ENCODE results near the gene RRN3.
"Not testable (repeated sequence)": the region's sequence is repeated elsewhere in the genome, so short reads cannot be mapped to it uniquely, and the experiment has no call there.

Gene RRN3

DNA sequence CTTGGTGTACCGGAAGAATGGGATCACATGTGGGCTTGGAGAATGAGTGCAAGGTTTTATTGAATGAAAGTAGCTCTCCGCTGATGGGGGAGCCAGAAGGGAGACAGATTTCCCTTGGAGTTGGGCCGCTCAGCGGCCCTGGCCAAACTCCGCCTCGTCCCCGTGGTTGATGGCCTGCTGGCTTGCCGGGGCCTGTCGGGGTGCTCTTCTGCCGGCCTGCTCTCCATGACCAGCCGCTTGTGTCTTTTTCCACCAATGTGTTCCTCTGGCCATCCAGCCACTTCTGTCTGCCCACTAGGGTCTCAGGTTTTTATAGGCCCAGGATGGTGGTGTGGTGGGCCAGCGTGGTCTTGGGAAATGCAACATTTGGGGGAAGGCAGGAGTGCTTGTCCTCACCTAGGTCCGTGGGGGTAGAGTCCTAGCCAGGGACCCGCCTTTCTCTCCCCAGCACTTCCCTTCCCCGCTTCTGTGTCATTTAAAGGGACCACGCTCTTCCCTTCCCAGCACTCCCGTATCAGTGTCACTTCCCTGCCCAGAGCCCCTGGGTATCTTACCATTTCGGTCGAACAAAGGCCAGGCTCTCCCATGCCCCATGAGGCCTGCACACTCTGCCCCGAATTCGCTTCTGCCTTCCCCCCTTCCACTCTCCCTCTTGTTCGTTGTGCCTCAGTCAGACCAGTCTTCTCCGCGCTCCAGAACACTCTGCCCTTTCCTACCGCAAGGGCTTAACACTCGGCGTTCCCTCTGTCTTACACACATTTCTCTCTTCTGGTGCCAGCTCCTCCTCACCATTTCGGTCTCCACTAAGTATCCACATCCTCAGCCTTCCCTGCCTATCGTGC, 66.3 kb downstream of the RRN3 start:
- in situ Hi-C loops (cut with HindIII; ENCODE audit: low pct_unique_long_range_greater_than_20kb, low sequenced_read_pairs); DNase-seq (ENCODE audit: low read depth in 1 of 2, low spot score in 1 of 2): not testable (repeated sequence)

DNA sequence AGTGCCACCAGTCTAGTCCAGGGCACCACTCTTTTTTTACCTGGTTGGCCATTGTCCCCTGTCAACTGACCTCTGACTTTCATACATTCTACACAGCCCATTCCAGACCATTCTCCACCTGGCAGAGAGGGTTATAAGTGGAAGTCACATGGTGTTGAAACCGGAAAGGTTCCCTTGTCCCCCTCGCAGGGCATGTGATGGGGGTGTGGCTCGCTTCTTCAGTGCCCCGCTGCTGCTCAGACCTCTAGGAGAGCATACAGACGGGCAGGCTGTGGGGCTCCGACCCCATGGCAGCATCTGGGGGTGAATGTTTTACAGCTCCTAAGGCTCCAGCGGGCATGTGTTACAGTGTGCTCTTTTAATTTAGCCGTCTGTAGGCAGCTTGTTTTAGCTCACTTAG, 67.0 kb downstream of the RRN3 start:
- DNase-seq (ENCODE audit: low read depth in 1 of 2, low spot score in 1 of 2); in situ Hi-C loops (cut with HindIII; ENCODE audit: low pct_unique_long_range_greater_than_20kb, low sequenced_read_pairs): not testable (repeated sequence)

DNA sequence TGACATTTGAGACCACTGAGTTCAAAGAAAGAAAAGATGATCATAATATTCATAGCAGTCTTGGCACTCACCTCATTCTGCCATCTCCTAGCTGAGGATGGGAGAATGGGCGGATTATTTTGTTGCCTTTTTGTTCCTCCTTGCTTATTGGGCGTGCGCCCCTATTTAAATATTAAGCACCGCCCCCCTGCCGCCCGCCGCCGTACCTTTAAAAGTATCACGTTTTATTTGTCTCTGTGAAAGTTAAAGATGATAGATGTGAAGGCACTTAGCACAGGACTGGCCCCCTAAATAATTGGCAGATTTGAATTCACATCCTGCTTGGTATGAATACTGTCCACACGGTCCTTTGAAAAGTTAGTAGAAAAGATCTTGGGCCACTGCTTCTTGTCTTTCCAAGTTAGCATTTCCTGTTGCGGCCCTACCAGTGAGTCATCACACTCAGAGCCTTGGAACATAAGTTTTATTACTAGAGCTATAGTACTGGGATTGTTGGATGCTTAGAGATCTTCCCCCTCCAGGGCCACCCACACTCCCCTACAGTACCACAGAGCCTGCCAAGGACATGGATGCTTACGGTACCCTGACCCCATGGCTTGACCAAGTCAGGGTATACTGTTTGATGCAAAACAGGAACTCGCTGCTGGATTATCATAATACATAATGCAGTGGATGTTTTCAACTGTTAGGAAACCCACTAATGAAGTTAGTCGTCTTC, 68.7 kb downstream of the RRN3 start:
- DNase-seq (ENCODE audit: low read depth in 1 of 2, low spot score in 1 of 2); in situ Hi-C loops (cut with HindIII; ENCODE audit: low pct_unique_long_range_greater_than_20kb, low sequenced_read_pairs): not testable (repeated sequence)

DNA sequence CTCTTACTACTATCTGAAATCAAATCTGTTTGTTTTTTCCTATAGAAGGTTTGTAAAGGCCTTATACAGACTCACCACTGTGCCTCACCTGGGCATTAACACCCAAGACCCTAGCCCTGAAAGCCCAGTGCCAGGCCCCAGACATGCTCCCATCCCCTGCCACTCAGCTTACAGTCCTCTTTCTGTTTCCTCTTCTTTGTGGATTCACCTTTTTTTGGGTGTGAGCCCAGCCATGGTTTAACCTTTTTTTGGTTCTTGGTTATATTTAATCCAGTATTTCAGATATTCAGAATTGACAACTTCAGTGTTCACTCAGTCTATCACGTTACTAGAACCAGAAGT, 69.2 kb downstream of the RRN3 start:
- DNase-seq (ENCODE audit: low read depth in 1 of 2, low spot score in 1 of 2); in situ Hi-C loops (cut with HindIII; ENCODE audit: low pct_unique_long_range_greater_than_20kb, low sequenced_read_pairs): not testable (repeated sequence)

DNA sequence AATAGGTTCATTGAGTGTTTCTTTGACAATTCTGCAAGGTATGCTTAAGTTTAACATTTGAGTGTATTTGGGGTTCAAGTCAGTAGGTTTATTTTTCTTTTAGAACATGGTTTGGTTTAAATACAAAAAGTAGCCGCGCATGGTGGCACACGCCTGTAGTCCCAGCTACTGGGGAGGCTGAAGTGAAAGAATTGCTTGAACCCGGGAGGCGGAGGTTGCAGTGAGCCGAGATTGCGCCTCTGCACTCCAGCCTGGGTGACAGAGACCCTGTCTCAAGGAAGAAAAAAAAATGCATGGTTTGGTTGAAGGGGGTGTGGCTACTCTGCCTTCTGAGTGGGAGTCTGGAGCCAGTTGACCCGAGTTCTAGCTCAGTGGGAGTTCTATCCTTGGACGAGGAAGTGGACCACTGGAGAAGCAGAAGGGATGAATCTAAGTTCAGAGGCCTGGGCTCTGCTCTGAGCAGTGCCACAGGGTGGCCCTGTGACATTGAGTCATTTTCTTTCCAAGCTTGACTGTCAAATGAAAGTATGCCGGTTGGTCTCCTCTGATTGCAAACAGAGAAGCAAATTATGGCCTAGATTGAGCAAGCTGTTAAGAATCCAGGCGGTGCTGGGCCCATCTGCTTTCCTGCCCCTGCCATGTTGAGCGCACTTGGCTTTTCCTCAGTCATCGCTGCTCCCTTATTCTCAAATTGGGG, 70.5 kb downstream of the RRN3 start:
- in situ Hi-C loops (cut with HindIII; ENCODE audit: low pct_unique_long_range_greater_than_20kb, low sequenced_read_pairs) = not testable (repeated sequence)

DNA sequence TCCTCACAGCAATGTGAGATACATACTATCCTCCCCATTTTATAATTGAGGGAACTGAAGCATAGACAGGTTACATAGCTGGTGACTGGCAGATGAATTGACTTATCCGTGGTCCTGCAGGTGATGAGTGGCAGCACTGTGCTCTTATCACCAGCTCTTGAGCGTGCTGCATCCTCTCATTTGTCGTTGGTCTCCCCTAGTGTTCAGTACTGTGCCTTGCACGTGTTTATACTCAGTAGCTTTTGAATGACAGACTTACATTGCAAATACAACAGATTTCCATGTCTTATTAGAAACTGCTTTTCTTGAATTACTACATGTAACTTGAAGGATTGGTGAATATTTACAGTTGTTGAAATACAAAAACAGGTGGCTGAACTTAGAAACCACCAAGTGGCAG, 71.9 kb downstream of the RRN3 start:
- in situ Hi-C loops (cut with HindIII; ENCODE audit: low pct_unique_long_range_greater_than_20kb, low sequenced_read_pairs) = not testable (repeated sequence)
- peak in 1 of 2 experiments; percentile 77 for DNase-seq (ENCODE audit: low read depth in 1 of 2, low spot score in 1 of 2)

More for the DNA sequence above, 70.5 kb downstream of the RRN3 start:
- DNase-seq (ENCODE audit: low read depth in 1 of 2, low spot score in 1 of 2) = not testable (repeated sequence)

DNA sequence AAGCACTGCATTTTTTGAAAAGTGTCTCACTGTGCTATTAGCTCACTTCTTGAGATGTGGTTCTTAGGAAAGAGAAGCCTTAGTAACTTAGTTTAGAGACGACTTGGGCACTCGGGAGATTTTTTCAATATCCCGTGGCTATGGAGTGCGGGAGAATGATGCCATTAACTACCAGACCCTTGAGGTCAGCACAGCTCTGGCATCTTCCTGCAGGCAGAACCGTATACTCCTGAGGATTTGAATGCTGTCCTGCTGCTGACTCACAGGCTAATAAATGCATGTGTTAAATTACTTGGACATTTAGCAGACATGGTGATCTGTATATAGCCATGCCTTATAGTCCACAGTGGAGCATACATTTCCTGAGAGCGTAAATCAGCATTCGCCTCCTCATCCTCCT, 72.6 kb downstream of the RRN3 start:
- DNase-seq (ENCODE audit: low read depth in 1 of 2, low spot score in 1 of 2); in situ Hi-C loops (cut with HindIII; ENCODE audit: low pct_unique_long_range_greater_than_20kb, low sequenced_read_pairs): not testable (repeated sequence)

DNA sequence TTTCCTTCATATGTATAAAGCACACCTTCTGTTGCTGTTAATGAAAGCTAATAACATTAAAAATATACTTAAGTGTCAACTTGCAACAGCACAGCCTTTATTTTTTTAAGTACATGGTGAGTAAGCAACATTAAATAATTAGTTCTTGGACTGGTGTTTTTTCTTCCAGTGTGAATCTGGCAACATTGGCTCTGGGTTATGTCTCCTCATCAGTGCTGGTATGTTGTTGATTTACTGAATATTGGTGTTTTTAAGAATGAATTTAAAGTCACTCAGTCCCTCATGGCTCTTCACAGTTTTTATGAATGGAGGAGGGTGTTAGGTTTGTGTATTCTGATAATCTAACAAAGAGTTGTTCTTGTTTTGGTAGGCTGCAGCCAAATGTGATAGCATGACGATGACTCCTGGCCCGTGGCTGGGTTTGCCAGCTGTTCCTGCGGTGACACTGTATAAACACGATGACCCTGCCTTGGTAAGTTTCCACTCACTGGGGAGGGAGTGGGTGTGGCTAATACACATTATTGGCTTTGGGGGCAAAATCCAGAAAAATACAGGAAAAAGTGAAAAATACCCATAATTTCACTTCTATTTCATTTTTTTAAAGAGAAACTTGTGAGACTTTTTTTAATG, 77.0 kb downstream of the RRN3 start:
- DNase-seq (ENCODE audit: low read depth in 1 of 2, low spot score in 1 of 2); in situ Hi-C loops (cut with HindIII; ENCODE audit: low pct_unique_long_range_greater_than_20kb, low sequenced_read_pairs): not testable (repeated sequence)

DNA sequence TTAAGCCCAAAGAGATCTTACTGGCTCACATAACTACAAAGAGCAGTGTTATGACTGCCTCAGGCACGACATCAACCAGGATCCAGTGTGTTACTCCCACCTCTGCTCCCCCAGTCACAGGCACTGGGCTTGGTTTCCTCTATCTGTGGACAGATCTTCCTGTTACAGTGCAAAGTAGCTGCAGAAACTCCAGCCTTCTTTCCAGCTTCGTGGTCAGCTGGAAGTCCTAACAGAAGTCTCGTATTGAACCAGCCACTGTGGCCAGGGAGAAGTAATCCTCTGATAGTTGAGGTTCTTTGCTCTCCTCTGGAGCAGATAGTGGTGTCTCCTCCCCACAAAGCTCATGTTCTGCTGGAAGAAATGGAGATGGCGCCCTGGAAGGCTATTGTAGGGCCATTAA, 77.7 kb downstream of the RRN3 start:
- DNase-seq (ENCODE audit: low read depth in 1 of 2, low spot score in 1 of 2); in situ Hi-C loops (cut with HindIII; ENCODE audit: low pct_unique_long_range_greater_than_20kb, low sequenced_read_pairs): not testable (repeated sequence)

DNA sequence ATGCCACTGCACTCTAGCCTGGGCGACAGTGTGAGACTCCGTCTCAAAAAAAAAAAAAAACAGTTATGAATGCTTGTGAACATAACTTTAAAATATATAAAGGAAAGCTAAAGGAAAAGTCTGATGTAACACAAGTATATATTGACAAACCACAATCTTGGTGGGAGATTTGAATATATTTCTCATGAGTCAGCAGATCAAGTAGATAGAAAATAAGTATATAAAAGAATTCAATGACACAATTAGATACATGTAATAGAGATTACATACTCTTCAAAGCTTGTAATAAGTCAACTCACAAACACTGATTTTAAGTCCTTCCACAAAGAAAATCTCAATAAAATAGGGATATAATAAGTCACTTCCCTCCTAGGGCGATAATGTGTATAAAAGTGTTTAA, 78.4 kb downstream of the RRN3 start:
- in situ Hi-C loops (cut with HindIII; ENCODE audit: low pct_unique_long_range_greater_than_20kb, low sequenced_read_pairs); DNase-seq (ENCODE audit: low read depth in 1 of 2, low spot score in 1 of 2): not testable (repeated sequence)

DNA sequence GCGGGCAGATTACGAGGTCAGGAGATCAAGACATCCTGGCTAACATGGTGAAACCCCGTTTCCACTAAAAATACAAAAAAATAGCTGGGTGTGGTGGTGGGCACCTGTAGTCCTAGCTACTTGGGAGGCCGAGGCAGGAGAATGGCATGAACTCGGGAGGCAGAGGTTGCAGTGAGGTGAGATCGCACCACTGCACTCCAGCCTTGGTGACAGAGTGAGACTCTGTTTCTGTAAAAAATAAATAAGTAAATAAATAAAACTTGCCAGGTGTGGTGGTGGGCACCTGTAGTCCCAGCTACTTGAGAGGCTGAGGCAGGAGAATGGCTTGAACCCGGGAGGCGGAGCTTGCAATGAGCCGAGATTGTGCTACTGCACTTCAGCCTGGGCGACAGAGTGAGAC, 81.1 kb downstream of the RRN3 start:
- DNase-seq (ENCODE audit: low read depth in 1 of 2, low spot score in 1 of 2); in situ Hi-C loops (cut with HindIII; ENCODE audit: low pct_unique_long_range_greater_than_20kb, low sequenced_read_pairs): not testable (repeated sequence)
